ENCODE measurements around the gene RXRA.
A peak's percentile ranks its signal among the peaks of the same experiment; 100 is the strongest.

Gene RXRA

DNA sequence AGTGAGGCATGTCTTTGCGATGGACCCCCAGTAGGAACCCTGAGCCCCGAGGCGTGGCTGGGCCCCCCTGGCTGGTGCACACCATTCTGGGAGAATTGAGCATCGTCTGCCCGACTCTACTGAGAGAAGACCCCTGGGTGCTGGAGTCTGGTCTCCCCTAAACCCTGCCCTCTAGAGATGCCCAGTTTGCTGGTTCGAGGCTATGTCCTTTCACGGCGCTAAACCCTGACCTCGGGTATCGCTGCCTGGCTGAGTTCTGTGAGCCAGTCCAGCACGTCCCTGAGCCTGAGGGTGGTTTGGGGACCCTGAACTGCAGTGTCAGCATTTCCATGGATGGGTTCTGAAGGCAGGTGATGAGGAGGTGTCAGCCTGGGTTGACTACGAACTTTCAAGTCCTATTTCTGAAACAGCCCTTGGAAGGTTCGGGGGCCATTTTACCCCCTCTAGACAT lies 128.8 kb downstream of the RXRA start:
- no peak for DNase-seq (ENCODE audit: low spot score)

DNA sequence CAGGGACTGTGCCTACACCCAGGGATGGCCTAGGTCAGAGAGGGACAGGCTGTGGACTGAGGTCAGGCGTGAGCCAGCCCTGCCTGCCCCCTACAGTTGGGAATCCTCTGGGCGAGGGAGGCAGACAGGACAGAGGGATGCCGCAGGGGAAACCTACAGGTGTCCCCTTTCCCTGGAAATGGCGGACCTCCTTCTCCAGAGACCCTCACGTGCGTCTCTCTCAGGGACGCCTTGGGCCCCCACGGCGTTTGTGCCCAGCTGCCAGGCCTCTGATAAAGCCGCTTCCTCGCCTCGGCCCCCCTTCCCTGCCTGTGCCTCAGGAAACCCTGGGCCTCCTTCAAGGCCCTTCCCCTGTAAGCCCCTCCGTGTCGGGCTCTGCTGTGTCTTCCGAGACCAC lies 129.3 kb downstream of the RXRA start:
- DNase-seq (ENCODE audit: low spot score) = no peak

DNA sequence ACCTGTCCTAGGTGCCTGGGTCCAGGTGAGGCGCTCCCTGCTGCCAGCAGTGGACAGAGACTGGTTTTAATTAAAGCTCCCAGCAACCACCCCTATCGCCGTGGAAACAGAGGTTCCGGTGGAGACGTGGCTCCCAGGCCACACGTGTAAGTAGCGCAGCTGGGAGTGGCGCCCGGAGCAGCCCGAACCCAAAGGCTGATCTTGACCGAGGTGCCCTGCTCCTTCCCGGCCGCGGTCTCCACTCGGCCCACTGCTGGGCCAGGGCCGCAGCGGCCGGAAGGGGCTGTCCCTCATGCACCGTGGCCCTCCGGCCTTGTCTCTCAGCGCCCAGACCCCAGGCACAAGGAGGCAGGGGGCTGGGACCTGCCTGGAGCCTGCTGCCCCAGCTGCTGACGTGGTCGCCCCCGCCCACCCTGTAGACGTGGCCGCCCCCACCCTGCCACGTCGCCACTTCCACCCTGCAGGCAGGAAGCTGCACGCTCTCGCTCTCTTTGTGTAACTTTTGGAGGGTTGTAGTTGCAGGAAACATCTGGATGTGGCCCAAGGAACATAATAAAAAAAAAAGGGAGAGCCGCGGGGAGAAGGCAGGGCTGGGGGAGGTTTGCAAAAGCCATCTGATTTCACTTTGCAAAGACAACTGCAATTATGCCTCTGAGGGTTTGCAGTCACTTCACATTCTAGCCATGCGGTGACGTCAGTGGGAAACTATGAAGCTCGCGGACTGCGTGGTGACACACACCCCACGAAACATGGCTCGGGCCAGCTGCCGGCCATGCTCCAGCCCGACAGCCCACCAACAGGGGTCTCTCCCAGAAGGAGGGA lies 129.9 kb downstream of the RXRA start:
- DNase-seq (ENCODE audit: low spot score) = peak; percentile 94

DNA sequence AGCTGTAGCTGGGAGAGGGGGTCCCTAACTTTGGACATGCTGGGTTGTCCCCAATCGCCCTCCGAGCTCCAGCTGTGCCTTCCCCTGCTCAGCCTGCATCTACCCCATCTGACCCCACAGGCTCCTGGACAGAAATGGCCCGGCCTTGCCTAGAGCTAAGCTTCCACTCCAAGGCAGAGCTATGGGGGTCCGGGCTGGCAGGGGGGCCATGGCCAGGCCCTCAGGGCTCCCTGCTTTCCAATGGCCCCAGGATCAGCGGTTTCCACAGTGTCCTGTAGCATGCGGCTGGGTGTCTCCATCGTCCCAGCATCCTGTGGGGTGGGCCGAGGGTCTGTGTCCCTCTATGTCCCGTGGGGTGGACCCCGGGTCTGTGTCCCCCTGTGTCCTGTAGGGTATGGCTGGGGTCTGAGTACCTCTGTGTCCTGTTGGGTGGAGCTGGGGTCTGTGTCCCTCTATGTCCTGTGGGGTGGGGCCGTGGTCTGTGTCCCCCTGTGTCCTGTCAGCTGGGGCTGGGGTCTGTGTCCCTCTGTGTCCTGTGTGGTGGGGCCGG lies 130.6 kb downstream of the RXRA start:
- no peak for DNase-seq (ENCODE audit: low spot score)

DNA sequence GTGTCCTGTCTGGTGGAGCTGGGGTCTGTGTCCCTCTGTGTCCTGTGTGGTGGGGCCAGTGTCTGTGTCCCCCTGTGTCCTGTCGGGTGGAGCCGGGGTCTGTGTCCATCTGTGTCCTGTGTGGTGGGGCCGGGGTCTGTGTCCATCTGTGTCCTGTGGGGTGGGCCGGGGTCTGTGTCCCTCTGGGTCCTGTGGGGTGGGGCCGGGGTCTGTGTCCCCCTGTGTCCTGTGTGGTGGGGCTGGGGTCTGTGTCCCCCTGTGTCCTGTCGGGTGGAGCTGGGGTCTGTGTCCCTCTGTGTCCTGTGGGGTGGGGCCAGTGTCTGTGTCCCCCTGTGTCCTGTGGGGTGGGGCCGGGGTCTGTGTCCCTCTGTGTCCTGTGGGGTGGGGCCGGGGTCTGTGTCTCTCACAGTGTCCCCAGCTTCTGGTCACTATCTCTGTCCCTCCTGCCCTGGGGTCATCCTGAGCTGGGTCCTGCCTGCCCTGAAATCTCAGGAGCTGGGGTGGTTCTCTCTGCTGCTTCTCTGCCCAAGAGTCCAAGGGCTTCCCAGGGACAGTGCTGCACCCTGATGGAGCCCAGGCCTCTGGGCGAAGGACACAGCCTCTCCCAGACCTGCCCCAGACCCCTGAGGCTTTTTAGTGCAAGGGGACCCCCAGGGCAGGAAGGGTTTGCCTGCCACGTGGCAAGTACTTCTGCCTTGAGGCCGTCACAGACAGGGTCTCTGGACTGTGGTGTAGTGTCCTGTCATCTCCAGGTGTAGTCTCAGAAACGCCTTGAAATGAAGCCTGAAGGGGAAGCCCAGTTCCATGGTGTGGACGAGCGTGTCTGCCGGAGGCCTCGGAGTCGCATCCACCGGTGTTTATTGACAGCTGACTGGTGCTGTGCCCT lies 131.3 kb downstream of the RXRA start:
- no peak for DNase-seq (ENCODE audit: low spot score)

DNA sequence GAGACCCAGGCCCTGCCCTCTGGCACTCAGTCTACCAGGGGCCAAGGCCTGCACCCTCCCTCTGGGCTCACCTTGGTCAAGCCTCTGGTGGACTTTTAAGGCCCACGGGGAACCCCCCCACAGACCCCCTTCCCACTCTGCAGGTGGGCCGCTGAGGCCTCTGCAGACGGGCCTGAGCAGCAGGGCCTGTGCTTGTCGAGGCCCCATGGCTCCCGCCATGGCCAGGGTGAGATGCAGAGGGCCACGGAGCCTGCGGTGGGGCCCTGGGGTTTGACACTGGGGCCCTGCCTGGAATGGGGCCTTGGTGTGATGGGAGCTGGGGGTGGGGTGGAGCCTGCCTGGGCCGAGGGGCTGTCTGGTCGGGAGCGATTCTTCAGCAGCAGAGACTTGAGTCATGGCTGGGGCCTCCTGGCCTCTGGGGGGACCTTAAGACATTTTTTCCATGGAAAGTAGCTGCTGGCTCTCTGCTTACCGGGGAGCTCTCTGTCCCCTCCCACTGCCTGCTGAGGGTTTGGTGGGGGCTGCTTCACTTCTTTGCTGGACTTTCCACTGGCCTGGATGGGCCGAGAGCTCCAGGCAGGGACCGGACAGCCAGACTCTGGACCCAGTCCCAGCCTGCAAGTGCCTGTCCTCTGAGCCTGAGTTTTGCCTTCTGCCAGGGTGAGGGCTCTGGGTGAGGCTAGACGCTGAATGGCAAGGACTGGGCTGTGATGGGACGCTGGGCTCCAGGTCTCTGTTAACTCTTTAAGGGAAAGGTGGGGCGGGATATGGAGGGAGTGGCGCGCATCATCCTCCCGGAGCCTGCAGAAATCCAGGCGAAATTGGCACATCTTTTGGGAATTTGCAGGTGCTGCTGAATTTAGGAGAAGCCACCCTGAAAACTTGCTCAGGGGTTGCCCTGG lies 132.2 kb downstream of the RXRA start:
- DNase-seq (ENCODE audit: low spot score) = no peak

DNA sequence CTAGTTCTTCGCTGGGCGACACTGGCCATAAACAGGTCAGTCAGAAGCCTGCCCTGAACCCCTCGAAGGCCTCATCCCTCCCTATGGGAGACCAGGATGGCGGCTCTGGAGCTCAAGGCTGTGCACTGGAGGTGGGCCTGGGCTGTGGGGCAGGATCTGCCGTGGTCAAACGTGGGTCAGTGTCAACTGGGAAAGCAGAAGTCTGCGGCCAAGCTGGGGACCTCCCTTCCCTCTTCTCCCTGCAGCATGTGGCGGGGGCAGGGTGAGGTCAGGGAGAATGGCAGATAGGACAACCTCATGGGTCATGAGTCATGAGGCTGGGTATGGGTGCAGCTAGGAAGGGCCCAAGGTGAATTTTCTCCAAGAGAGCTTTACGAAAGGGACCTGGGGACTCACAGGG lies 132.9 kb downstream of the RXRA start:
- DNase-seq (ENCODE audit: low spot score) = no peak

DNA sequence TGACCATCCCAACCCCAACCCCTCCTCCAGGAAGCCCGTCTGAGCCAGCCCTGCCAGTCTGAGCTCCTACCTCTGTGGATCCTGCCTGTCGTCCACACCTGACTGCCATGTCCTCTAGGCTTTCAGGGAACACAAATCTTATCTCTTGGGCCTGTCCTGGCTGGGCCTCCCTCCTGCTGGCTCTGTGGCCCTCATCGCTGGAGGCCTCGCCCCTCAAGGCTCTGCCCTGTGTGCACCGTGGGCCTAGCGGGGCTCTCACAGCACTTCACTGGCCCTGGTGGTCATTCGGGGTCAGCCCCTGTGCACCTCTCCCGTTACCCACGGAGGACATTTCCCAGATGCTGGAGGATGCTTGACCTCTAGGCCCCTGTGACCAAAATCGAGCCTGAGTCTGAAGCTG lies 133.3 kb downstream of the RXRA start:
- no peak for DNase-seq (ENCODE audit: low spot score)

DNA sequence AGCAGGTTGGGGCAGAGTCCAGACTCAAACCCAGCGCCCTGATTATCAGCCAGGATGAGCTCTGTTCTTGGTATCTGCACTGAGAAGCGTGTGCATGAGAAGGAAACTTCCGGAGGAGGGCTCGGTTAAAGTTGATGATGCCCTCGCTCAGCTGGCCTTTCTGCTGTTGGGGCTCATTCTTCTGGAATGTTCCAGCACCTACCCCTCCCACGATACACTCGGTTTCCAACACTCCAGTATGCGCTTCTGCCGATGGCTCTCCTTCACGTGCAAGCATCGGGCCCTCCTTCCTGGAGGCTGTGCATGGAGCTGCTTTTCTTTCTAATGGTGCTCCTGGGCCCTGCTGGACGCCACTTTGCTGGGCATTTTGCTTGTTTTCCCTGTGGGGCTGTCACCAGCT lies 134.0 kb downstream of the RXRA start:
- DNase-seq (ENCODE audit: low spot score) = no peak

DNA sequence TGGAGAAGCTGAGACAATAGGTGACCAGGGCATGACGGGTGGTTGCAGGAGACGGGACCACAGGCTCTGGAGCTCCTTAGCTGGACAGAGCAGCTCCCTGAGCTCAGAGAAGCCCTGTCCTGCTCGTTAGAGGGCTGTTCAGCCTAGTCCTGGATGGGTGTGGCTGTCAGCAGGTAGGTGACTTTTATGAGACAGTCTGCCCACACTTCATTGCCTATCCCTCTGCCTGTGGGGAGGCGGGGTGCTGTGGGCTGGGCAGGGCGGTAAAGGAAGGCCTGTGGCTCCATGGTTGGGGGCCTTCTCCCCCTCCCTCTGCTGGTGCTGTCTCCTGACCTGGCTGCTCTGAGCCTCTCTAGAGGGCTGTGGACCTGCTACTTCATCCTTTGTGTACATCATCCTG lies 134.6 kb downstream of the RXRA start:
- no peak for DNase-seq (ENCODE audit: low spot score)

DNA sequence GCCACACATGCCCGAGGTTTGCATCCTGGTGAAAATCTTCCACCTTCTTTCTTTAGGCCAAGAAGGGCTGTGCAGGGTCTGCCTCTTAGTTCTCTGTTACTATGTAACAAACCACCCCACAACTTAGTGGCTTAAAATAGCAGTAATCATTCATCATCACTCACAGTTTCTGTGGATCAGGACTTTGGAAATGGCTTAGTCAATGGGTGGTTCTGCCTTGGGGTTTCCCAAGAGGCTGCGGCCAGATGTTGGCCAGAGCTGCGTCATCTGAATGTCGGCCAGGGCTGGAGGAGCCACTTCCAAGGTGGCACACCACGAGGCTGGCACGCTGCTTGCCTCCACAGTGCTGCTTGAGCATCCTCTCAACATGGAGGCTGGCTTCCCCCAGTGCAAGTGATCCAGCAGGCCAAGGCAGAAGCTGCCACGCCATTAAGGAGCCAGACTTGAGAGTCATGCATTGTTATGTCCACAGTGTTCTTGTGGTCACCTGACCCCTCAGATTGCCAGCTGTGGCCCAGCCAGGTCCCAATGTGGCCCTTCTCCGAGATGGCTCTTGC lies 135.2 kb downstream of the RXRA start:
- no peak for DNase-seq (ENCODE audit: low spot score)

DNA sequence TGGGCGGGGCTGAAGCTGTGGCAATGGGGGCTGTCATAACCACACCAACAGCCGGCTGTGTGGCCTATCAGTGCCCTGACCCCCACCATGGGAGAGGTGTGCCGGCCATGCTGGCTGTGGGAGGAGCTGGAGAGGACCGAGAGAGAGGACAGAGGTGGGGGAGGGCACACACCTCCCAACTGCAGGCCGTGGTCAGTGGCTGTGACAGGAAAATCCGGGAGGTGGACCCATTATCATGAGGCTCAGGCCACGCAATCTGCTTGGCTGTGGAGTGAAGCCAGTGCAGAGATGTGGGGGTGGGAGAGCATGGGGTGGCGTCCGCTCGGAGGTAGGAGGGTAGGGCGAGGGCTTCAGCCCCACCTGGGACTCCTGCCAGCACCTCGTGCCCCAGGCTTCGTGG lies 136.1 kb downstream of the RXRA start:
- DNase-seq (ENCODE audit: low spot score) = no peak

DNA sequence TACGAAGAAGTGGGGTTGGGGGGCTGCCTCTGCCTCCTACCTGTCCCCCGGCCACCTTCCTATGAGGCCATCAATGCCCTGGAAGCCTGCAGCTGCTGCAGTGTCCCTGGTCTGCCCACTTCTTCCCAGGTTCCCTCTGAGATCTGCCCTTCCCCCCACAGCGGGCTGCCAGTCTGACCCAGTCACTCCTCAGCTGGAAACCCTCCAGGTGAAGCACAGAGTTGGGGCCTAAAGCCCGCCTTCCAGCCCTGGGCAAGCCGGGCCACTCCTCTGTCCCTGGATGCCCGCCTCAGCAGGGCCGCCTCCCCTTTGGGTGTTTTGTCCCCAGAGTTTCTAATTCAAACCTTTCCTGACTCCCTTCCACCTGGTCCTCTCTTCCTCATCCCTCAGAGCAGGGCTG lies 137.0 kb downstream of the RXRA start:
- DNase-seq (ENCODE audit: low spot score) = no peak

DNA sequence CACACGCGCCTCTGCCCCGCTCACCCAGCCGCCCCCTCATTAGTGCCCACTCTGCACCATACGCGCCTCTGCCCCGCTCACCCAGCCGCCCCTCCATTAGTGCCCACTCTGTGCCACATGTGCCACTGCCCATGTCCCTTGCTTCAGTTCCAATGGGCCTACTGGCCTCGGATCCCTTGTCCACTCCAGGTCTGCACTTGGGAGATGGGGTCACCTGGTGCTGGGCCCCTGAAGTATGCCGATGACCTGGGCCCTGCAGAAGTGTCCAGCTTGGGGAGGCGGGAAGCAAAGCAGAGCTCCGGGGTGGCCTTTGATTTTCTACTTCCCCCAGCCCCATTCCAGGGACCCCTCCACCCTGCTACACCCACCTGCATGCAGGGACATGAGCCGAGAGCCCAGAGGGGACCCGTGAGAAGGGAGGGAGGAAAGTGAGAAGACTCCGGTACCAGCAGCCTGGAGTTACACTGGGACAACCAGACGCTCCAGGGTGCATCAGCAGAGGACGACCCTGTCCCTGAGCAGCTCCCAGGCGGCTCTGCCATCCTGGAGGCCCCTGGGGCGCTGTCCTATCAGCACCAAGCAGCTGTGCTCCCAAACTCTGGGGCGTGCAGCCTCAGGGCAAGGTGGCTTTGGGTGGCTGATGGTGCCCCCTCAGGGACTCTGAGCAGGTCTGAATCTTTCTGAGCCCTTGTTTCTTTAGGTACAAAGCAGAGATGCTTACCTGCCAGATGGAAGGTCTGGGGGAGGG lies 140.8 kb downstream of the RXRA start:
- DNase-seq (ENCODE audit: low spot score) = no peak

DNA sequence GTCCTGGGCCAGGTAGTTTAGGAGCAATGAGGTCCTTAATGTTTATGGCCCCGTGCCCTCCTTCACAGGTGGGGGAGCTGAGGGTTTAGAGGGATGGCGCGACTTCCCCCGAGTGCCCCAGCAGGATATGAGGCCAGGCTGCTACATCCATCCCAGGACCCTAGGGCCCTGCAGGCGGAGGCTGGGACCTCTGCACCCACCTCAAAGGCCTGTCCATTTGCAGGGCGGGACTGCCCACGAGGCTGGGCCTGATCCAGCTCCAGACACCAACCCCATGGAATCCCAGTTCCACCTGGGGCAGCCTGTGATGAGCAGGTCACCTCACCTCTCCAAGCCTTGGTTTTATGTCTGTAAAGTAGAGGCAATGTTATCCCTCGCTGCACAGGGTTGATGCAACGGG lies 142.1 kb downstream of the RXRA start:
- DNase-seq (ENCODE audit: low spot score) = no peak

DNA sequence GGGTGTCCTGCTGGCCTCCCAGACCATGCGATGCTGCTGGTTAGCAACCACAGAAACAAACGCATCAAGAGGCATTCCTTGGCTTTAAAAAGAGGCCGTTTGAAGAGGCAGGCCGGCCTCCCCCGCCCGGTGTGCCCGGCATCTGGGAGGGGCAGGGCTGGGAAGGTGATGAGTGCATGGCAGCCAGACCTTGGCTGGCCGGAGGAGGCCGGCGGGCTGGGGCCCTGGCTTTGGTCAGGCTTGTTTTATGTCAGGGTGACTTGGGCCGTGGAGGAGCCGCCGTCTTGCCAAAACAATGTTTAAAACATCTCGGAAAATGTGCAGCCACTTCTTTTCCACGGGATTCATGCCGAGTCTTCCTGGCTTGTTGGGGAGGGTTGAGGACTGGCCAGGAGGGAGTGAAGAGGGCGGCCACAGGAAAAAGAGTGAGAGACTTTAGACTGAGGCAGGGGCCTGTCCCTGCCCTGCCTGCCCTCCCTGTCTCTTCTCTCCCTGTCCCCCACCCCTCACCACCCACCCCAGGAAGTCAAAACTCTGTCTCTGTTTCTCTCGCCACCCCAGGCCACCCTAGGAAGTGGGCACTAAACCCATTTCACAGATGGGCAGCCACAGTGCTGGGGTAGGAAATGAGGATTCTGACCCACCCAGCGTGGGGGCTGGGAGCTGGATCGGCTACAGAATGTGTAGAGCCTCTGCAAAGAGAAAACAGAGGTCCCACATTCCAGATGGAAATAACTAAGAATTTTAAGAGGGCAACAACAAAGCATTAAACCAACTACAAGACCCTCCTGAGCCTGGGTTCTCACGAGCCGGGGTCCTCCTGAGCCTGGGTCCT lies 143.0 kb downstream of the RXRA start:
- no peak for DNase-seq (ENCODE audit: low spot score)

DNA sequence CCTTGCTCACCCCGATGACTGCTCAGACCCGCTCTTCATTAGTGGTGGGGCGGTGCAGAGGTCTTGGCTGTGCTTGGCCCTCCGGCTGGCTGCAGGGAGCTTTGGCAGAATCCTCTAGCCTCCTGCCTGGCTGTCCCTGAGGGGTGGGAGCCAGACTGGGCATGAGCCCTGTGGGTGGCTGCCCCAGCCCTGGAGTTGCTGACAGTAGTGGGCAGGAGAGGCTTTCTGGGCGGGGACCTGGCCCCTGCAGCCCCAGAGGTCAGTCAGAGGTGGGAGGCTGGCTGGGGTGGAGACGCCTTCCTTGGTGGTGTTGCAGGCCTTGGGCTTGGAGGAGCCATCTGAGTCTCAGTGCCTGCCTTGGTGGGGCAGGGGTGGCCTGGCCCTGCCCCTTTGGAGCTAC lies 146.0 kb downstream of the RXRA start:
- DNase-seq (ENCODE audit: low spot score) = no peak

DNA sequence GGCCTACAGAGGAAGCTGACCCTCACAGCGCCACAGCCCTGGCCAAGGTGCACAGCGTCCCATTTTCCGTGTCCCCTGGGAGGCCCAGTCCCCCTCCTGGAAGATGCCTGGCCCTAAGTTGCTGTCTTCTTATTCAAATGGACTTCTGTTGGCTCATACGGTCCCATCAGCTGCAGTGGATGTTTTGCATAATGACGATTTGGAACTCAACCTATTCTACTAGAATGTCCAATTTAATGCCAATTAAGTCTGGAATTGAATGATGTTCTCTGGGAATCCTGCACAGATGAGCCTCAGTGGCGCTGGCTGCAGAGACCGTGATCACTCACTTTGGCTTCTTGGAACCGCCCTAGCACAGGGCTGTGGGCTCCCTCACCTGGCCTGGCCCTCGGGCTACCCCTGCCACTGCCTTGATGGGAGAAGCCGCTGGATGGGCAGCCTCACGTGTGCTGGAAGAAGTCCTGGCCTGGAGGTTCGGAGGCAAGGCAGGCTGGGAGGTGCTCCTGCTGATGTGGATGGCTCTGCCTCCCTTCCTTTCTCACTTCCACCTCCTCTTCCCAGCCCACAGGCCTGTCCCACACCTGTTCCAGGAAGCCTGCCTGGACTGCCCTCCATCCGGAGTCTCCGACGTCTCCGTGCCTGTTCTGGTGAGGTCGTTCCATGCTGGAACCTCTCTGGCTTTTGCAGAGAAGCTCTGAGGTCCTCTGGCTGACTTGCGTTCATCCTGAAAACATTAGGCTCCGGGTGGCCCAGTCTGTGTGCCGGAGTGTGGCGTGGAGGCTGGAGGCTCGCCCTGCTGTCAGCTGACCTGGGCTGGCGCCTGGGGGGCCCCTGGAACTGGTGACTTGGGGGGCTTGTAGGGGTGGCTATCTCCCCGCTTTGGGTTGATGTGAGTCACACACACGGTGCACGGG lies 147.1 kb downstream of the RXRA start:
- no peak for DNase-seq (ENCODE audit: low spot score)

DNA sequence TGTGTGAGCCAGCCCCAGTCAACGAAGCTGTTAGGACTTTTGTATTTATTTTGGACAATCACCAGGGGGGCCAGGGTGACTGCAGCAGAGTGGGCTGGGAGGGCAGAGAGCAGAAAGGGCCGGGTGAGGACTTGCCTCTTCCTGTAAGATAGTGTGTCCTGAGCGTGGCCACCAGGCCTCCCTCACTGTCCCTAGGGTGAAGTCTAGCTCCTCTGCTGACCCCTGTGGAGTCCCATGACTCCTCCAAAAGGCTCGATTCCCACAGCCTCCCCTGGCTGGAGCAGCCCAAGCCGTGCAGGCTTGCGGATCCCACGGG lies 147.8 kb downstream of the RXRA start:
- DNase-seq (ENCODE audit: low spot score) = no peak
